ENCODE data around the gene NME3. TPM values are rescaled to one million over a fixed set of nuclear protein-coding genes. Genes with fewer than 3 reads are reported as not detected.

Gene NME3
- total and polyA plus RNA-seq, 8 donors = 19.9 to 62.9 (median 35.9) TPM

- ATAC-seq (no peak), DNase-seq (no peak)
- Histone ChIP-seq H3K27me3 (no peaks in the 10 kb centered on the region), H3K4me3 (no peak overlapping the region), H3K4me1 (peaks cover 9 to 18% of the 10 kb centered on the region in 2 donors), H3K36me3 (peaks cover 0 to 79% of the 10 kb centered on the region in 2 donors), H3K9me3 (no peaks in the 10 kb centered on the region), H3K27ac (no peak overlapping the region)
- intact Hi-C loops (cut with DNase I) = no loop called here
- no peak for TF ChIP-seq CTCF (IDR thresholded peaks at IDR 0.05)
These were observed 4.6 kb downstream of the NME3 start for GRCh38 chr16:1766701-1767100.

GRCh38 chr16:1766231-1766630 is 5.1 kb downstream of the NME3 start:
- no peak for ATAC-seq
- peaks cover 8 to 14% of the 10 kb centered on the region in 2 donors for H3K4me1 ChIP-seq
- H3K36me3 ChIP-seq = peaks cover 0 to 83% of the 10 kb centered on the region in 2 donors
- no peak for TF ChIP-seq CTCF (IDR thresholded peaks at IDR 0.05)
- H3K4me3 ChIP-seq = no peak overlapping the region
- intact Hi-C loops (cut with DNase I) = no loop called here
- H3K9me3 ChIP-seq = no peaks in the 10 kb centered on the region
- no peaks in the 10 kb centered on the region for H3K27me3 ChIP-seq
- DNase-seq = no peak
- no peak overlapping the region for H3K27ac ChIP-seq

GRCh38 chr16:1765826-1766225 is 5.5 kb downstream of the NME3 start:
- H3K4me3 ChIP-seq = no peak overlapping the region
- peaks cover 8 to 13% of the 10 kb centered on the region in 2 donors for H3K4me1 ChIP-seq
- ATAC-seq = no peak
- no peak overlapping the region for H3K27ac ChIP-seq
- TF ChIP-seq CTCF (IDR thresholded peaks at IDR 0.05) = no peak
- peaks cover 0 to 87% of the 10 kb centered on the region in 2 donors for H3K36me3 ChIP-seq
- intact Hi-C loops (cut with DNase I) = no loop called here
- no peaks in the 10 kb centered on the region for H3K27me3 ChIP-seq
- H3K9me3 ChIP-seq = no peaks in the 10 kb centered on the region
- DNase-seq = no peak

- Histone ChIP-seq H3K36me3 (peaks cover 0 to 96% of the 10 kb centered on the region in 2 donors), H3K4me1 (peaks cover under 1 to 4% of the 10 kb centered on the region in 2 donors), H3K4me3 (no peak overlapping the region), H3K9me3 (no peaks in the 10 kb centered on the region), H3K27ac (no peak overlapping the region), H3K27me3 (no peaks in the 10 kb centered on the region)
- DNase-seq (no peak), ATAC-seq (no peak)
- intact Hi-C loops (cut with DNase I) = no loop called here
- TF ChIP-seq CTCF (IDR thresholded peaks at IDR 0.05) = no peak
These were observed 6.4 kb downstream of the NME3 start for GRCh38 chr16:1764971-1765370.

- TF ChIP-seq CTCF (IDR thresholded peaks at IDR 0.05) = no peak
These were observed 7.5 kb downstream of the NME3 start for GRCh38 chr16:1763521-1764511.

More at GRCh38 chr16:1763521-1764511, 7.5 kb downstream of the NME3 start:
- no peak for DNase-seq
- no peak overlapping the region for H3K27ac ChIP-seq
- no peak for ATAC-seq
- intact Hi-C loops (cut with DNase I) = no loop called here
- no peak overlapping the region for H3K4me3 ChIP-seq
- no peaks in the 10 kb centered on the region for H3K27me3 ChIP-seq
- H3K4me1 ChIP-seq = no peaks in the 10 kb centered on the region
- peaks cover 0 to 100% of the 10 kb centered on the region in 2 donors for H3K36me3 ChIP-seq
- no peaks in the 10 kb centered on the region for H3K9me3 ChIP-seq

Data from left lung (tissue), 10 donors.